ENCODE results near the gene RASAL1.

GRCh38 chr12:113055594-113056380 lies 79.8 kb downstream of the RASAL1 start:
- TF ChIP-seq EP300 (IDR thresholded peaks at IDR 0.05; ENCODE audit: borderline replicate concordance) (no peak), TAF1 (IDR thresholded peaks at IDR 0.05; ENCODE audit: low read depth) (no peak), TCF12 (IDR thresholded peaks at IDR 0.05; ENCODE audit: low read depth) (no peak), YY1 (IDR thresholded peaks at IDR 0.05; ENCODE audit: low read depth) (no peak), EGR1 (IDR thresholded peaks at IDR 0.05) (no peak), RAD21 (IDR thresholded peaks at IDR 0.05; ENCODE audit: low read depth) (no peak)

Measured in Ishikawa (cell line).